DOHH2 (cell line): Measurements from ENCODE around the gene HSD17B12.

Experiments
- CTCF ChIP-seq: fragments of 200-600 bp; sonication (generic); IDR thresholded peaks from one replicate; pipeline ENCODE4 v1.5.1; 2014; ENCODE audit warnings: antibody characterized with exemption, mild to moderate bottlenecking, low read depth, low read length; ENCODE audit not compliant: poor library complexity, severe bottlenecking
- EZH2phosphoT487 ChIP-seq: fragments of 200-600 bp; sonication (generic); IDR thresholded peaks from 2 replicates; pipeline ENCODE4 v1.6.1; 2017; ENCODE audit warnings: borderline replicate concordance, mild to moderate bottlenecking, antibody characterized with exemption, low read length, moderate library complexity, mixed read lengths

GRCh38 chr11:43872995-43873394, 192.5 kb downstream of the HSD17B12 start:
- TF ChIP-seq CTCF: no peak
- no peak for TF ChIP-seq EZH2phosphoT487
